Endothelial cell of umbilical vein (primary cell): Measurements from ENCODE around the gene TMEM270. TPM values are rescaled to one million over a fixed set of nuclear protein-coding genes. Genes with fewer than 3 reads are reported as not detected.

Source experiments
- BruUV-seq: library from RNA; stranded (reverse); fragments of 400-500 nt; replicated peaks from 2 replicates; lab custom pipeline; 2021; lab: Mats Ljungman, UMichigan
- CTCF ChIA-PET: fragments of 300-600, 350-600 bp; sonication (Branson Sonifier 250); formaldehyde crosslinking; loops from one replicate; lab custom pipeline; 2021; ENCODE audit warnings: antibody characterized with exemption, inconsistent platforms; lab: Charles Lee
- POLR2A ChIA-PET: fragments of 300-600, 350-600 bp; sonication (Branson Sonifier 250); formaldehyde crosslinking; loops from one replicate; lab custom pipeline; 2021; ENCODE audit warnings: antibody characterized with exemption, inconsistent platforms; lab: Charles Lee
- DNase-seq: peaks from one replicate; pipeline ENCODE4 v3.0.0-alpha.2; 2011; ENCODE audit warnings: low read depth, low spot score
- FAIRE-seq: peaks from 2 replicates; lab custom pipeline; 2011; peaks lifted over from hg19 to GRCh38; lab: Jason Lieb, UNC
- H2AFZ ChIP-seq: 2 replicates; pipeline ENCODE4 v1.6.0; 2012; ENCODE audit warnings: low read depth, low read length, control low read depth, inconsistent platforms
- H3K27ac ChIP-seq: 2 replicates; pipeline ENCODE4 v1.5.1; 2011; ENCODE audit warnings: low read depth, mild to moderate bottlenecking, control low read depth, low read length, moderate library complexity; ENCODE audit not compliant: insufficient read depth
- H3K27me3 ChIP-seq, 2 experiments: 2 replicates each; pipeline versions ENCODE4 v1.6.0 to v1.6.1; 2011; ENCODE audit warnings: low read length in 2 of 2, mixed read lengths in 1 of 2; ENCODE audit not compliant: control insufficient read depth in 2 of 2, insufficient read depth in 2 of 2
- H3K36me3 ChIP-seq, 2 experiments: 2 replicates in 1 of 2; 3 replicates in 1 of 2; pipeline ENCODE4 v1.5.1; 2011; ENCODE audit warnings: low read length in 2 of 2, mild to moderate bottlenecking in 1 of 2, moderate library complexity in 1 of 2; ENCODE audit not compliant: control insufficient read depth in 2 of 2, insufficient read depth in 2 of 2; ENCODE audit errors: extremely low read depth in 1 of 2
- H3K4me1 ChIP-seq: 3 replicates; pipeline ENCODE4 v1.5.1; 2011; ENCODE audit warnings: mild to moderate bottlenecking, low read length; ENCODE audit not compliant: control insufficient read depth, insufficient read depth; ENCODE audit errors: extremely low read depth
- H3K4me2 ChIP-seq: 2 replicates; pipeline ENCODE4 v1.6.1; 2011; ENCODE audit warnings: low read length, control low read depth, mixed read lengths; ENCODE audit not compliant: insufficient read depth
- H3K4me3 ChIP-seq, 3 experiments: fragments of 200-600 bp in 1 of 3; sonication (generic), shearing (Covaris generic) in 1 of 3; replicated peaks in 1 of 3; 2 replicates each; pipeline ENCODE4 v1.5.1; 2011 to 2016; ENCODE audit warnings: control low read depth in 3 of 3, low read length in 3 of 3, mild to moderate bottlenecking in 2 of 3, inconsistent platforms in 1 of 3, low read depth in 1 of 3, moderate library complexity in 1 of 3; ENCODE audit not compliant: insufficient read depth in 1 of 3
- H3K79me2 ChIP-seq: 2 replicates; pipeline ENCODE4 v1.6.0; 2012; ENCODE audit warnings: low read length, inconsistent platforms; ENCODE audit not compliant: control insufficient read depth, insufficient read depth
- H3K9ac ChIP-seq: replicated peaks from 2 replicates; pipeline ENCODE3; 2011; ENCODE audit warnings: low read length, control low read depth; ENCODE audit not compliant: insufficient read depth; ENCODE audit errors: extremely low read depth
- H3K9me1 ChIP-seq: replicated peaks from 3 replicates; pipeline ENCODE4 v1.6.0; 2011; ENCODE audit warnings: mild to moderate bottlenecking, low read length; ENCODE audit not compliant: control insufficient read depth, insufficient read depth; ENCODE audit errors: extremely low read depth
- H3K9me3 ChIP-seq: replicated peaks from 2 replicates; pipeline ENCODE4 v1.5.1; 2012; ENCODE audit warnings: low read length, inconsistent platforms; ENCODE audit not compliant: control insufficient read depth, insufficient read depth
- H4K20me1 ChIP-seq: replicated peaks from 2 replicates; pipeline ENCODE3; 2011; ENCODE audit warnings: mild to moderate bottlenecking, low read length; ENCODE audit not compliant: control insufficient read depth, insufficient read depth; ENCODE audit errors: extremely low read depth
- EZH2 ChIP-seq: IDR thresholded peaks from 2 replicates; pipeline ENCODE4 v1.6.1; 2012; ENCODE audit warnings: borderline replicate concordance, low read depth, mild to moderate bottlenecking, moderate library complexity, low read length, inconsistent platforms; ENCODE audit not compliant: severe bottlenecking
- POLR2A ChIP-seq: IDR thresholded peaks from 2 replicates; pipeline ENCODE4 v1.6.1; 2012; ENCODE audit warnings: low read depth, mild to moderate bottlenecking, control low read depth, low read length
- POLR2AphosphoS5 ChIP-seq: IDR thresholded peaks from 2 replicates; pipeline ENCODE4 v1.6.1; 2012; ENCODE audit warnings: low read depth, mild to moderate bottlenecking, control low read depth, low read length, moderate library complexity; ENCODE audit not compliant: insufficient read depth
- dilution Hi-C: fragments of 300-500 bp; cut with MboI; formaldehyde crosslinking; loops from one replicate; pipeline ENCODE4 v1.15.0; 2019; ENCODE audit warnings: low sequenced_read_pairs; ENCODE audit not compliant: extremely low pct_ligation_motif_present
- intact Hi-C: fragments of 100-400 bp; cut with micrococcal nuclease; formaldehyde crosslinking; loops from one replicate; pipeline ENCODE4 v1.10.0; 2022
- polyA plus RNA-seq, 4 experiments: library from polyadenylated mRNA; depleted of rRNA in 3 of 4; stranded (reverse) in 3 of 4; unstranded in 1 of 4; fragments of >200 nt; gene quantifications; 2 replicates each; pipeline versions ENCODE4 v1.2.1 to v1.2.3, GENCODE V29; 2011 to 2012; ENCODE audit warnings: missing spikeins in 1 of 4
- total RNA-seq: library from RNA; stranded (reverse); gene quantifications from 2 replicates; pipeline ENCODE4 v1.2.3, GENCODE V29; 2021
- TF ChIP-seq, protein P1 (sequence below), 2 donors: IDR thresholded peaks; 1 replicate in 1 of 2; 2 replicates in 1 of 2; pipeline ENCODE4 v1.5.1; 2011; ENCODE audit warnings: low read length in 2 of 2, mild to moderate bottlenecking in 2 of 2, moderate library complexity in 2 of 2, control low read depth in 1 of 2, inconsistent platforms in 1 of 2, low read depth in 1 of 2; ENCODE audit not compliant: insufficient read depth in 1 of 2; ENCODE audit errors: extremely low read depth in 1 of 2

TMEM270 gene
- total and polyA plus RNA-seq, 2 donors (not counting 3 experiments of a cell fraction or from before 2014, with no cell fraction given), result not detected

DNA sequence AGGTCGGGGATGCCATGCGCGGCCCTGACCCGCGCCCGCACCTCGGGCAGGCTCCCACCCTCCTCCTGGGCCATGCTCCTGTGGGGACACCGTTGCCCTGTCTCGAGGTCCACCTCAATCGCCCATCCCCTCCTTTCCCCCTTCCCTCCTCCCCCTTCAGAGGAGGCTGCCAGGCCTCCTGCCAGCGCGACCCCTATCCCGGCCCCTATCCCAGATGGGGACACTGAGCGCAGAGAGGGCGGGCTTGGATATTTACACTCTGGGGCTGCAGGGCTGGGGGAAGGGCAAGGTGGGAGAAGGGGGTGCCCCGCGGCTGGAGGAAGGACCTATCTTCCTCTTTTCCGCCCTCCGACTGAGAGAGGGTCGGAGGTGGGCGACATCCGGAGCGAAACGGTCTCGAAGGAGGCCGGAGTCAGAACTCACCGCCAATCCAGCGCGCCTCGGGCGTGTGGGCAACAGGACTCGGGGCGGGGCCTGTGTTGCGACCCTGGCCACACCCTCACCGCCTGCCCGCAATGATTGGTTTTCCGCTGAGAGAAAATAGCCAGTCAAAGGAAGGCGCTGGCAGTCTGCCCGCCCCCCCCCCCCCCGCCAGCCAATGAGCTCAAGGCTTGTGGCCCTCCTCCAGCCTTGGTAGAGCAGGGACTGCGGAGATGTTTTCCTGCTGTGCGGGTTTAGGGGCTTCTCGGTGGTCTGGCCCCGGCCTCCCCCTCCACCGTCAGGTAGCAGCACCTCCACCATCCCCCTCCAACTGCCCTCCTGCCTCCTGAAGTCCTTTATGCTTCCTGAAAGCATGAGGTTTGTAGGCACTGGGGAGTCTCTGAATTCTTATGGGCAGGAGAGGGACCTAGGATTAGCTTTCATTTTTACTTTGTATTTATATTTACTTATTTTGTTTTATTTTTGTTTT lies 18.6 kb upstream of the TMEM270 start, which contains the start of gene METTL27:
TSS of gene METTL27 (minus strand) at position 450 of the 910 bp plus-strand sequence. CDS start at position 74, 376 bp downstream.
- no peaks in the 10 kb centered on the region for H3K36me3 ChIP-seq
- peak within 1 kb of the TSS; percentile 83 for H3K9ac ChIP-seq
- BruUV-seq, result TSS peak; percentile 72
- ChIA-PET POLR2A (interaction anchor here (0.6 to 1.7 kb wide), 9 partner anchors 8 to 331 kb away, joined by 3 to 21 read pairs (median 3); no protein-coding TSS in a partner anchor), CTCF (interaction anchor here (0.7 to 1.8 kb wide), 10 partner anchors 8 to 117 kb away, joined by 3 to 9 read pairs (median 6); partner anchors contain the start of gene ABHD11)
- DNase-seq (peak; percentile 89), FAIRE-seq (peak; percentile 99)
- peak within 1 kb of the TSS; percentile 60 for H3K27ac ChIP-seq
- peak within 1 kb of the TSS; percentile 48 to 75 (median 56) for H3K4me3 ChIP-seq
- H3K4me1 ChIP-seq, result peaks cover 2% of the 10 kb centered on the region
- dilution Hi-C loops, result no loop called here
- H3K4me2 ChIP-seq, result peak within 1 kb of the TSS; percentile 76
- no peaks in the 10 kb centered on the region for H3K79me2 ChIP-seq
- no peaks in the 10 kb centered on the region for H3K9me1 ChIP-seq
- H3K27me3 ChIP-seq, result no peaks in the 10 kb centered on the region
- H3K9me3 ChIP-seq, result no peaks in the 10 kb centered on the region
- no peaks in the 10 kb centered on the region for H4K20me1 ChIP-seq
- intact Hi-C loops, result loop anchor here (1.0 to 2.0 kb wide), 2 partner anchors 9 to 14 kb away; no protein-coding TSS in a partner anchor
- TF ChIP-seq POLR2A (peak; percentile 87), EZH2 (no peak), POLR2AphosphoS5 (peak; percentile 67)
- TF ChIP-seq, protein P1, sequence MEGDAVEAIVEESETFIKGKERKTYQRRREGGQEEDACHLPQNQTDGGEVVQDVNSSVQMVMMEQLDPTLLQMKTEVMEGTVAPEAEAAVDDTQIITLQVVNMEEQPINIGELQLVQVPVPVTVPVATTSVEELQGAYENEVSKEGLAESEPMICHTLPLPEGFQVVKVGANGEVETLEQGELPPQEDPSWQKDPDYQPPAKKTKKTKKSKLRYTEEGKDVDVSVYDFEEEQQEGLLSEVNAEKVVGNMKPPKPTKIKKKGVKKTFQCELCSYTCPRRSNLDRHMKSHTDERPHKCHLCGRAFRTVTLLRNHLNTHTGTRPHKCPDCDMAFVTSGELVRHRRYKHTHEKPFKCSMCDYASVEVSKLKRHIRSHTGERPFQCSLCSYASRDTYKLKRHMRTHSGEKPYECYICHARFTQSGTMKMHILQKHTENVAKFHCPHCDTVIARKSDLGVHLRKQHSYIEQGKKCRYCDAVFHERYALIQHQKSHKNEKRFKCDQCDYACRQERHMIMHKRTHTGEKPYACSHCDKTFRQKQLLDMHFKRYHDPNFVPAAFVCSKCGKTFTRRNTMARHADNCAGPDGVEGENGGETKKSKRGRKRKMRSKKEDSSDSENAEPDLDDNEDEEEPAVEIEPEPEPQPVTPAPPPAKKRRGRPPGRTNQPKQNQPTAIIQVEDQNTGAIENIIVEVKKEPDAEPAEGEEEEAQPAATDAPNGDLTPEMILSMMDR (IDR thresholded peaks at IDR 0.05; ENCODE audit: extremely low read depth in 1 of 2, insufficient read depth in 1 of 2, low read depth in 1 of 2, low read length in 2 of 2), result no peak
- peak within 1 kb of the TSS; percentile 94 for H2AFZ ChIP-seq
